PC-3 (cell line): ENCODE measurements around the gene COL4A5.

Experiments used
- EZH2 ChIP-seq: fragments of 300-600 bp; sonication (generic); IDR thresholded peaks from one replicate; pipeline ENCODE4 v1.6.1; 2017; ENCODE audit warnings: antibody characterized with exemption, mild to moderate bottlenecking, low read length; ENCODE audit not compliant: unreplicated experiment
- EZH2phosphoT487 ChIP-seq: fragments of 300-600 bp; sonication (generic); IDR thresholded peaks from 2 replicates; pipeline ENCODE4 v1.6.1; 2018; ENCODE audit warnings: mild to moderate bottlenecking, antibody characterized with exemption, low read length, borderline replicate concordance
- TF ChIP-seq, protein P1 (sequence below): fragments of 300-600 bp; sonication (generic); conservative IDR thresholded peaks from 2 replicates; pipeline ENCODE4 v1.5.1; 2017; ENCODE audit warnings: antibody characterized with exemption, low read depth, mild to moderate bottlenecking, low read length

DNA sequence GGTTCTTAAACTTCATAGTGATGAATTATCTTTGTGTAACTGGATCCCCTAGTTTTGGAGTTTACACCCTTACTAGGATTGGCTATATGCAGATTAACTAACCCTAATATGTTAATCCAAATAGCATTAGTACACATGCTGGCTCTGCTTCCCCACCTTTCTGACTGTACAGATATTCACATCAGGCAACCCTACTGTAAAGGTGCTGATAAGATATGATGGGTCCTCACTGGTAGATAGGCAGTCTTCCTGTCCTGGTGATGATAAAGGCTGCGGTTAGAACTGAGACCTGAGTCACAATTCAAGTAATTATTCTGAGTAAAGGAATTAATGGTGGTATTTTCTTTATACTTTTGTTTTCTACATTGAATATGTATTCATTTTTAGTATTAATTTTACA lies 118.6 kb downstream of the COL4A5 start:
- TF ChIP-seq EZH2 (no peak), EZH2phosphoT487 (no peak)
- TF ChIP-seq, protein P1, sequence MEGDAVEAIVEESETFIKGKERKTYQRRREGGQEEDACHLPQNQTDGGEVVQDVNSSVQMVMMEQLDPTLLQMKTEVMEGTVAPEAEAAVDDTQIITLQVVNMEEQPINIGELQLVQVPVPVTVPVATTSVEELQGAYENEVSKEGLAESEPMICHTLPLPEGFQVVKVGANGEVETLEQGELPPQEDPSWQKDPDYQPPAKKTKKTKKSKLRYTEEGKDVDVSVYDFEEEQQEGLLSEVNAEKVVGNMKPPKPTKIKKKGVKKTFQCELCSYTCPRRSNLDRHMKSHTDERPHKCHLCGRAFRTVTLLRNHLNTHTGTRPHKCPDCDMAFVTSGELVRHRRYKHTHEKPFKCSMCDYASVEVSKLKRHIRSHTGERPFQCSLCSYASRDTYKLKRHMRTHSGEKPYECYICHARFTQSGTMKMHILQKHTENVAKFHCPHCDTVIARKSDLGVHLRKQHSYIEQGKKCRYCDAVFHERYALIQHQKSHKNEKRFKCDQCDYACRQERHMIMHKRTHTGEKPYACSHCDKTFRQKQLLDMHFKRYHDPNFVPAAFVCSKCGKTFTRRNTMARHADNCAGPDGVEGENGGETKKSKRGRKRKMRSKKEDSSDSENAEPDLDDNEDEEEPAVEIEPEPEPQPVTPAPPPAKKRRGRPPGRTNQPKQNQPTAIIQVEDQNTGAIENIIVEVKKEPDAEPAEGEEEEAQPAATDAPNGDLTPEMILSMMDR, result no peak
